MM.1S (cell line): ENCODE data around the gene SH3BP4.

Source experiments
- DNase-seq: peaks from one replicate; pipeline ENCODE4 v3.0.0-alpha.2; 2015
- H2AFZ ChIP-seq: fragments of 300-600 bp; sonication (generic); 2 replicates; pipeline ENCODE4 v1.6.0; 2016; ENCODE audit warnings: antibody characterized with exemption, low read length
- H3F3A ChIP-seq: fragments of 300-600 bp; sonication (generic); 2 replicates; pipeline ENCODE4 v1.6.1; 2016; ENCODE audit warnings: mild to moderate bottlenecking, antibody characterized with exemption, low read length, moderate library complexity, mixed read lengths; ENCODE audit not compliant: insufficient read depth
- H3K27ac ChIP-seq: fragments of 300-600 bp; sonication (generic); 2 replicates; pipeline ENCODE4 v1.5.1; 2016; ENCODE audit warnings: mild to moderate bottlenecking, low read length
- H3K27me3 ChIP-seq: fragments of 300-600 bp; sonication (generic); replicated peaks from 2 replicates; pipeline ENCODE4 v1.6.0; 2016; ENCODE audit warnings: low read length; ENCODE audit not compliant: insufficient read depth
- H3K36me3 ChIP-seq: fragments of 300-600 bp; sonication (generic); replicated peaks from 2 replicates; pipeline ENCODE4 v1.6.1; 2016; ENCODE audit warnings: mild to moderate bottlenecking, low read length, mixed read lengths; ENCODE audit not compliant: insufficient read depth
- H3K4me1 ChIP-seq: fragments of 300-600 bp; sonication (generic); 2 replicates; pipeline ENCODE4 v1.6.1; 2016; ENCODE audit warnings: low read length, mixed read lengths
- H3K4me2 ChIP-seq: fragments of 300-600 bp; sonication (generic); 2 replicates; pipeline ENCODE4 v1.6.0; 2016; ENCODE audit warnings: low read depth, low read length
- H3K4me3 ChIP-seq: fragments of 300-600 bp; sonication (generic); 2 replicates; pipeline ENCODE4 v1.5.1; 2016; ENCODE audit warnings: low read length, mixed read lengths
- H3K79me2 ChIP-seq: fragments of 300-600 bp; sonication (generic); 2 replicates; pipeline ENCODE4 v1.6.1; 2016; ENCODE audit warnings: mixed run types, low read length, mixed read lengths
- H3K9ac ChIP-seq: fragments of 300-600 bp; sonication (generic); 2 replicates; pipeline ENCODE4 v1.6.1; 2016; ENCODE audit warnings: low read length, mixed read lengths
- H3K9me2 ChIP-seq: fragments of 300-600 bp; sonication (generic); replicated peaks from 2 replicates; pipeline ENCODE4 v1.6.1; 2016; ENCODE audit warnings: mild to moderate bottlenecking, low read length, mixed read lengths; ENCODE audit not compliant: insufficient read depth
- H3K9me3 ChIP-seq: fragments of 300-600 bp; sonication (generic); replicated peaks from 2 replicates; pipeline ENCODE4 v1.6.1; 2016; ENCODE audit warnings: mild to moderate bottlenecking, low read length, mixed read lengths; ENCODE audit not compliant: insufficient read depth
- H4K20me1 ChIP-seq: fragments of 300-600 bp; sonication (generic); 2 replicates; pipeline ENCODE4 v1.6.1; 2016; ENCODE audit warnings: mild to moderate bottlenecking, low read length, moderate library complexity, mixed read lengths; ENCODE audit not compliant: insufficient read depth
- CTCF ChIP-seq: fragments of 300-600 bp; sonication (generic); IDR thresholded peaks from 2 replicates; pipeline ENCODE4 v1.5.1; 2016; ENCODE audit warnings: antibody characterized with exemption, low read length, mixed read lengths
- EZH2 ChIP-seq: fragments of 300-600 bp; sonication (generic); optimal IDR thresholded peaks from 2 replicates; pipeline ENCODE3; 2017; ENCODE audit warnings: low read depth, mild to moderate bottlenecking, antibody characterized with exemption, low read length, mixed read lengths
- EZH2phosphoT487 ChIP-seq: fragments of 300-600 bp; sonication (generic); IDR thresholded peaks from 2 replicates; pipeline ENCODE4 v1.6.1; 2018; ENCODE audit warnings: antibody characterized with exemption, low read length

Gene SH3BP4

GRCh38 chr2:234910186-234910679, 41.6 kb upstream of the SH3BP4 start:
- Histone ChIP-seq H3K9me2 (no peaks in the 10 kb centered on the region), H3F3A (no peaks in the 10 kb centered on the region), H3K4me1 (no peaks in the 10 kb centered on the region), H3K36me3 (no peaks in the 10 kb centered on the region), H3K9me3 (no peaks in the 10 kb centered on the region), H3K4me3 (no peak overlapping the region), H2AFZ (no peak overlapping the region), H3K4me2 (no peak overlapping the region), H3K79me2 (no peaks in the 10 kb centered on the region), H3K27ac (no peak overlapping the region), H4K20me1 (no peaks in the 10 kb centered on the region), H3K9ac (no peak overlapping the region), H3K27me3 (no peaks in the 10 kb centered on the region)
- DNase-seq = no peak
- TF ChIP-seq EZH2 (no peak), CTCF (no peak), EZH2phosphoT487 (no peak)

GRCh38 chr2:234911271-234911670, 40.5 kb upstream of the SH3BP4 start:
- no peak overlapping the region for H3K27ac ChIP-seq
- H3K9me3 ChIP-seq = no peaks in the 10 kb centered on the region
- H2AFZ ChIP-seq = no peak overlapping the region
- H3F3A ChIP-seq = no peaks in the 10 kb centered on the region
- H3K79me2 ChIP-seq = no peaks in the 10 kb centered on the region
- no peak for TF ChIP-seq CTCF
- no peak for TF ChIP-seq EZH2phosphoT487
- no peak for TF ChIP-seq EZH2
- H3K9ac ChIP-seq = no peak overlapping the region
- no peaks in the 10 kb centered on the region for H3K27me3 ChIP-seq
- no peaks in the 10 kb centered on the region for H3K36me3 ChIP-seq
- no peaks in the 10 kb centered on the region for H4K20me1 ChIP-seq
- no peaks in the 10 kb centered on the region for H3K9me2 ChIP-seq
- H3K4me2 ChIP-seq = no peak overlapping the region
- no peak overlapping the region for H3K4me3 ChIP-seq
- no peak for DNase-seq
- no peaks in the 10 kb centered on the region for H3K4me1 ChIP-seq

DNA sequence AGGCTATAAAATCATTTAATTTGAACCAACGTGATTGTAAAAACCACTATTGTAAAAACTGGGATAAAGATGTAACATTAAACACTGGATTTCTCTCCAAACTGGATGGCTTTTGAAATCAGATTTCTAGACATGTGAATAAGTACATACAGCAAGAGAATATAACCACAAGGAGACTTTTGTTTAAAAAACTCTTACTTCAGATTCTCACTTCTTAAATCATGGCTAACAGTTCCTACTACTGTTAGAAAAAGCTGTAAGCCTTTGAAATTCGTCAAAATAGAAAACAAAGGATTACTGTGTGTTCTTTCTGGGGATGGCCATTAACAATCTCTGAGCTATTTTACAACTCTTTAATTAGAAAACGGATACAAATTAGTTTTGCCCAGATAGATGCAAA, 39.4 kb upstream of the SH3BP4 start:
- H3K36me3 ChIP-seq = no peaks in the 10 kb centered on the region
- no peak overlapping the region for H3K4me2 ChIP-seq
- no peak overlapping the region for H3K4me3 ChIP-seq
- H2AFZ ChIP-seq = no peak overlapping the region
- H3K9ac ChIP-seq = no peak overlapping the region
- no peaks in the 10 kb centered on the region for H3K4me1 ChIP-seq
- no peaks in the 10 kb centered on the region for H4K20me1 ChIP-seq
- H3F3A ChIP-seq = no peaks in the 10 kb centered on the region
- no peak for TF ChIP-seq CTCF
- no peak for TF ChIP-seq EZH2phosphoT487
- no peak for TF ChIP-seq EZH2
- no peak overlapping the region for H3K27ac ChIP-seq
- H3K79me2 ChIP-seq = no peaks in the 10 kb centered on the region
- H3K9me2 ChIP-seq = no peaks in the 10 kb centered on the region
- H3K27me3 ChIP-seq = no peaks in the 10 kb centered on the region
- no peaks in the 10 kb centered on the region for H3K9me3 ChIP-seq
- no peak for DNase-seq
